Trophoblast cell (in vitro differentiated cells and primary cell): ENCODE measurements around the gene E2F7. TPM values are rescaled to one million over a fixed set of nuclear protein-coding genes. Genes with fewer than 3 reads are reported as not detected.

Source experiments
- DNase-seq, 2 donors: peaks; one replicate each; pipeline ENCODE4 v3.0.0-alpha.2; 2016
- H2AFZ ChIP-seq: 2 replicates; pipeline ENCODE4 v1.6.1; 2013; ENCODE audit warnings: low read length, moderate library complexity, mild to moderate bottlenecking; ENCODE audit not compliant: insufficient read depth, poor library complexity
- H2AK5ac ChIP-seq: 2 replicates; pipeline ENCODE4 v1.6.1; 2013; ENCODE audit warnings: mild to moderate bottlenecking, low read length
- H2BK120ac ChIP-seq: 2 replicates; pipeline ENCODE4 v1.6.1; 2013; ENCODE audit warnings: low read length, mild to moderate bottlenecking, moderate library complexity; ENCODE audit not compliant: insufficient read depth, poor library complexity
- H2BK12ac ChIP-seq: 2 replicates; pipeline ENCODE4 v1.6.1; 2013; ENCODE audit warnings: mild to moderate bottlenecking, low read length, moderate library complexity
- H2BK5ac ChIP-seq: 2 replicates; pipeline ENCODE4 v1.6.1; 2013; ENCODE audit warnings: low read length, low read depth, moderate library complexity, mild to moderate bottlenecking; ENCODE audit not compliant: poor library complexity
- H3K14ac ChIP-seq: 2 replicates; pipeline ENCODE4 v1.6.1; 2013; ENCODE audit warnings: mild to moderate bottlenecking, low read length
- H3K18ac ChIP-seq: 2 replicates; pipeline ENCODE4 v1.6.1; 2013; ENCODE audit warnings: mild to moderate bottlenecking, low read length
- H3K23ac ChIP-seq: 2 replicates; pipeline ENCODE4 v1.6.1; 2013; ENCODE audit warnings: low read length
- H3K27ac ChIP-seq: 2 replicates; pipeline ENCODE4 v1.5.1; 2013; ENCODE audit warnings: low read depth, mild to moderate bottlenecking, inconsistent platforms, low read length, moderate library complexity
- H3K27me3 ChIP-seq: 2 replicates; pipeline ENCODE4 v1.6.1; 2013; ENCODE audit warnings: inconsistent platforms, mild to moderate bottlenecking, low read length, moderate library complexity; ENCODE audit not compliant: insufficient read depth
- H3K36me3 ChIP-seq, 2 experiments: 1 replicate in 1 of 2; 2 replicates in 1 of 2; pipeline ENCODE4 v1.6.1; 2013; ENCODE audit warnings: low read length in 2 of 2, mild to moderate bottlenecking in 2 of 2, moderate library complexity in 1 of 2; ENCODE audit not compliant: insufficient read depth in 2 of 2, control insufficient read depth in 1 of 2
- H3K4ac ChIP-seq: 2 replicates; pipeline ENCODE4 v1.6.1; 2013; ENCODE audit warnings: low read depth, mild to moderate bottlenecking, low read length, moderate library complexity
- H3K4me1 ChIP-seq, 2 experiments: 1 replicate in 1 of 2; 2 replicates in 1 of 2; pipeline ENCODE4 v1.6.1; 2013; ENCODE audit warnings: low read length in 2 of 2, mild to moderate bottlenecking in 2 of 2, moderate library complexity in 1 of 2; ENCODE audit not compliant: insufficient read depth in 2 of 2, control insufficient read depth in 1 of 2
- H3K4me2 ChIP-seq: 2 replicates; pipeline ENCODE4 v1.6.1; 2013; ENCODE audit warnings: inconsistent platforms, mild to moderate bottlenecking, low read length, moderate library complexity
- H3K4me3 ChIP-seq: 2 replicates; pipeline ENCODE4 v1.5.1; 2013; ENCODE audit warnings: mild to moderate bottlenecking, low read depth, low read length, inconsistent platforms
- H3K79me1 ChIP-seq: one replicate; pipeline ENCODE4 v1.6.1; 2013; ENCODE audit warnings: low read length
- H3K79me2 ChIP-seq: 2 replicates; pipeline ENCODE4 v1.6.1; 2013; ENCODE audit warnings: low read length, mild to moderate bottlenecking; ENCODE audit not compliant: control insufficient read depth, insufficient read depth, poor library complexity
- H3K9ac ChIP-seq: 2 replicates; pipeline ENCODE4 v1.6.1; 2013; ENCODE audit warnings: mild to moderate bottlenecking, low read length
- H3K9me3 ChIP-seq: 2 replicates; pipeline ENCODE4 v1.6.1; 2013; ENCODE audit warnings: low read depth, mild to moderate bottlenecking, control low read depth, inconsistent platforms, low read length; ENCODE audit not compliant: insufficient read depth
- H4K12ac ChIP-seq: 2 replicates; pipeline ENCODE4 v1.6.1; 2013; ENCODE audit warnings: low read depth, mild to moderate bottlenecking, low read length, moderate library complexity
- H4K8ac ChIP-seq: 2 replicates; pipeline ENCODE4 v1.6.1; 2013; ENCODE audit warnings: low read depth, mild to moderate bottlenecking, low read length, moderate library complexity
- H4K91ac ChIP-seq: one replicate; pipeline ENCODE4 v1.6.1; 2013; ENCODE audit warnings: low read depth, mild to moderate bottlenecking, low read length, moderate library complexity
- WGBS: extraction: QIAGEN DNeasy Blood & Tissue Kit; methylation state at CpG from one replicate; pipeline ENCODE4 v1.1.7; 2013; ENCODE audit warnings: missing lambda C conversion rate; ENCODE audit not compliant: insufficient read length, insufficient coverage; ENCODE audit errors: extremely low coverage; 5-methylcytosine and 5-hydroxymethylcytosine counted together
- polyA plus RNA-seq: library from polyadenylated mRNA; stranded (reverse); fragments of 200-250 nt; gene quantifications from 2 replicates; pipeline ENCODE4 v1.2.3, GENCODE V29; 2013

The E2F7 gene, protein sequence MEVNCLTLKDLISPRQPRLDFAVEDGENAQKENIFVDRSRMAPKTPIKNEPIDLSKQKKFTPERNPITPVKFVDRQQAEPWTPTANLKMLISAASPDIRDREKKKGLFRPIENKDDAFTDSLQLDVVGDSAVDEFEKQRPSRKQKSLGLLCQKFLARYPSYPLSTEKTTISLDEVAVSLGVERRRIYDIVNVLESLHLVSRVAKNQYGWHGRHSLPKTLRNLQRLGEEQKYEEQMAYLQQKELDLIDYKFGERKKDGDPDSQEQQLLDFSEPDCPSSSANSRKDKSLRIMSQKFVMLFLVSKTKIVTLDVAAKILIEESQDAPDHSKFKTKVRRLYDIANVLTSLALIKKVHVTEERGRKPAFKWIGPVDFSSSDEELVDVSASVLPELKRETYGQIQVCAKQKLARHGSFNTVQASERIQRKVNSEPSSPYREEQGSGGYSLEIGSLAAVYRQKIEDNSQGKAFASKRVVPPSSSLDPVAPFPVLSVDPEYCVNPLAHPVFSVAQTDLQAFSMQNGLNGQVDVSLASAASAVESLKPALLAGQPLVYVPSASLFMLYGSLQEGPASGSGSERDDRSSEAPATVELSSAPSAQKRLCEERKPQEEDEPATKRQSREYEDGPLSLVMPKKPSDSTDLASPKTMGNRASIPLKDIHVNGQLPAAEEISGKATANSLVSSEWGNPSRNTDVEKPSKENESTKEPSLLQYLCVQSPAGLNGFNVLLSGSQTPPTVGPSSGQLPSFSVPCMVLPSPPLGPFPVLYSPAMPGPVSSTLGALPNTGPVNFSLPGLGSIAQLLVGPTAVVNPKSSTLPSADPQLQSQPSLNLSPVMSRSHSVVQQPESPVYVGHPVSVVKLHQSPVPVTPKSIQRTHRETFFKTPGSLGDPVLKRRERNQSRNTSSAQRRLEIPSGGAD
- polyA plus RNA-seq: 4.8 and 5.1 TPM in 2 replicates

DNA sequence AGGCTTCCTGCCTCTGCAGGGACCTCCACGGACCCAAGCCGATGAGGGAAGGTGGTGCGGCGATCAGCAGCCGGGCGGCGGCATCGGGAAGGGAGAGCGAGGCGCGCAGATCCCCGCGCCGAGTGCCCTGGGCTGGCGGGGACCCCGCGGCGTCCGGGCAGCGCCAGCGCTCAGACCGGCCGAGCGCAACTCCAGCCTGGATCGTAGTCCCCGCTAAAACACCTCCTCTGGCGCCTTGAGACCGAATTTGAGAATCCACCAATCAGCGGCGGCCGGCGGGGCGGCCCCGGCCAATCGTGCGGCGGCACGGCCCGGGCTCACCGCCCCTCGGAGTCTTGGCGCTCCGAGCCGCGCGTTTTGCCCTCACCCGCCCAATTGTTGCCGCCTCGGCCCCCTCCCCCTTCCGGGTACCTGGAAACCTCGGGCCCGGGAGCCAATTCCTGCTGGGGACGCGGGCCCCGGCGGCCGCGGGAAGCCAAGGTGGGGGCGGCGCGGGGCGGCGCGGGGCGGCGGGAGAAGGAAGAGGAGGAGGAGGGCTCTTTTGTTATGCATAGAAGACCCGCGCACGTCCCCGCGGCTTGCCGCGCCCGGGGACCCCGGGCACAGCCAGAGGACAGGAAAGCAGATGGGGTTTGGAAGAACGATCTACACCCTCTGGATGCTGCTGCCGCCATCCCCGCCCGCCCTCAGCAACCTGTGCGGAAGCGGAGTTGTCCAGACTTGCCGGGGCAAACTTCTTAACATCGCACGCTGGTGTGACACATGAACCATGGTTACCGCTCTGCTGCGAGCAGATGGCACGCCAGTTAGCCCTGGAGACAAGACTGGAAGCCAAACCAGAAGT is at the start of gene E2F7:
E2F7 (minus strand) TSS at position 209 of the 844 bp plus-strand sequence. CDS start 934 bp downstream, outside the sequence.
- no peak within 1 kb of the TSS for H3K4ac ChIP-seq
- peak within 1 kb of the TSS; percentile 79 for H3K14ac ChIP-seq
- peak within 1 kb of the TSS; percentile 84 for H2BK120ac ChIP-seq
- peak within 1 kb of the TSS; percentile 79 for H2AFZ ChIP-seq
- peaks cover 6% of the 10 kb centered on the region for H3K79me1 ChIP-seq
- H3K18ac ChIP-seq: peak within 1 kb of the TSS; percentile 76
- H3K9ac ChIP-seq: peak within 1 kb of the TSS; percentile 68
- peak within 1 kb of the TSS; percentile 77 for H4K12ac ChIP-seq
- DNase-seq: peak; percentile 84 to 94
- no peak within 1 kb of the TSS for H3K23ac ChIP-seq
- no peaks in the 10 kb centered on the region for H3K4me1 ChIP-seq
- peaks cover 1% of the 10 kb centered on the region for H3K9me3 ChIP-seq
- peaks cover 2% of the 10 kb centered on the region for H3K79me2 ChIP-seq
- H4K8ac ChIP-seq: peak within 1 kb of the TSS; percentile 88
- peak within 1 kb of the TSS; percentile 84 for H3K4me3 ChIP-seq
- H4K91ac ChIP-seq: no peak within 1 kb of the TSS
- peaks cover 0 to 2% of the 10 kb centered on the region in 2 experiments for H3K36me3 ChIP-seq
- no CpG with 5 or more reads among the region's 87 CpGs for WGBS
- H3K27me3 ChIP-seq: no peaks in the 10 kb centered on the region
- H2AK5ac ChIP-seq: no peak within 1 kb of the TSS
- peak within 1 kb of the TSS; percentile 78 for H3K27ac ChIP-seq
- H2BK12ac ChIP-seq: peak within 1 kb of the TSS; percentile 52
- peak within 1 kb of the TSS; percentile 100 for H3K4me2 ChIP-seq
- peak within 1 kb of the TSS; percentile 69 for H2BK5ac ChIP-seq

DNA sequence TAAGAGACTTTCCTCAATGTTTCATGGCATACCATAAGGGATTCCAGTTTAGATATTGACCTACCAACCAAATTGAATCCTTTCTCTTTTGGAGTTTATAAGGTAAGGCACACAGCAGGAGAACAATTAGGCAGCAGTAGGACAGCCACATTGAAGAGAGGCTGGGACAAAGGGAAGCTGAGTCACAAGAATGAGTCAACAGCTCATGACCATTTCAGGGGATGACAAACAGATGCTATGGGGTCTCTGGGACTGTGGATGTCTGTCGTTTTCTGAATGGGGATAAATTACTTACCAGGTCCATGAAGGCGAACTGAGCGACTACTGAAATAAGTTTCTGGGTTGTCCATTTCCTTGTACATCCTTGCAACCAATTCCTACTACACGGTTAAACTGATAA is 48.6 kb upstream of the E2F7 start:
- Histone ChIP-seq H3K23ac (no peak overlapping the region), H3K4ac (no peak overlapping the region), H3K4me2 (no peak overlapping the region), H2BK120ac (no peak overlapping the region), H3K27ac (no peak overlapping the region), H3K36me3 (no peaks in the 10 kb centered on the region), H2AK5ac (no peak overlapping the region), H3K79me2 (no peaks in the 10 kb centered on the region), H3K4me1 (no peaks in the 10 kb centered on the region), H3K9me3 (no peaks in the 10 kb centered on the region), H3K4me3 (no peak overlapping the region), H3K18ac (no peak overlapping the region), H2BK12ac (no peak overlapping the region), H4K91ac (no peak overlapping the region), H2AFZ (no peak overlapping the region), H3K9ac (no peak overlapping the region), H3K14ac (no peak overlapping the region), H2BK5ac (no peak overlapping the region), H4K8ac (no peak overlapping the region), H3K79me1 (no peaks in the 10 kb centered on the region), H4K12ac (no peak overlapping the region), H3K27me3 (no peaks in the 10 kb centered on the region)
- WGBS: no CpG with 5 or more reads among the region's 4 CpGs
- no peak for DNase-seq

DNA sequence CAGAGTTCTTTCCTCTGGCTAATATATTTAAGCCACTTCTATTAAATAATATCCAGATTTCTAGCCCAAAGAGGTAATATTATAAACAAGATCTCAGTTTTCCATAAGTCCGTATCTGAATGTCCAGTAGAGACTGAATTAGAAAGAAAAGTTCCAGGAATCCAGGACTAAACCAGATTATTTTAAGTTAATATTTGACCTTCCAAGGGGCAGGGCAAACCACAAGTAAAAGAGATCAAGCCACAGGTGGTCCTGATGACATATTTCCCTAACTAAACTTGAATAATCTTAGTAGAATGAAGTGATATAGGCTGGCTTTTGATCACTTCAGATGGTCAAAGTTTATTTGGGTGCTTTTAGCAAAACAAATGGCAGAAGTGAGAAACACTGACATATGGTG is 43.3 kb upstream of the E2F7 start:
- H3K23ac ChIP-seq: no peak overlapping the region
- no peak overlapping the region for H4K12ac ChIP-seq
- H3K36me3 ChIP-seq: no peaks in the 10 kb centered on the region
- no peaks in the 10 kb centered on the region for H3K79me1 ChIP-seq
- H3K27me3 ChIP-seq: no peaks in the 10 kb centered on the region
- no peak overlapping the region for H3K9ac ChIP-seq
- H4K91ac ChIP-seq: no peak overlapping the region
- no peaks in the 10 kb centered on the region for H3K4me1 ChIP-seq
- no peak overlapping the region for H3K4me2 ChIP-seq
- no peak overlapping the region for H2BK12ac ChIP-seq
- no peak overlapping the region for H3K27ac ChIP-seq
- no CpG with 5 or more reads among the region's 1 CpG for WGBS
- no peak overlapping the region for H3K4ac ChIP-seq
- H4K8ac ChIP-seq: no peak overlapping the region
- no peak overlapping the region for H3K14ac ChIP-seq
- DNase-seq: no peak
- no peak overlapping the region for H3K18ac ChIP-seq
- no peak overlapping the region for H2AK5ac ChIP-seq
- no peak overlapping the region for H2AFZ ChIP-seq
- H2BK120ac ChIP-seq: no peak overlapping the region
- H3K4me3 ChIP-seq: no peak overlapping the region
- H2BK5ac ChIP-seq: no peak overlapping the region
- H3K9me3 ChIP-seq: no peaks in the 10 kb centered on the region
- no peaks in the 10 kb centered on the region for H3K79me2 ChIP-seq

DNA sequence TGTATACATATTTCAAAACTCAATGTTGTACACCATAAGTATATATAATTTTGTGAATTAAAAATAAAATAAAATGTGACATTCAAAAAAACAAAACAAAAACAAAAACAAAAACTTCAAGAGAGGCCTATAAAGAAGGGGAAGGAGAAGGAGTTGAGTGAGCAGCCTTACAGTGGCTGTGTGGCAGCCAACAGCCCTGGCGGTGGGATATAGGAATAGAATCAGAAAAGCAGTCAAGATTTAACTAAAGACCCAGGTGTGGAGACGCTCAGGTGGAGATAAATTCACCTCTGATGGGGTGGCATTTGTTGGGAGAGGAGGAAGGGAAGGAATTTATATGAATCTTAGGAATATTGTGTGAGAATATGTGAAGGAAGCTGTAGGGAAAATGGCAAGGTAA is 41.8 kb upstream of the E2F7 start:
- no peak overlapping the region for H2AK5ac ChIP-seq
- H3K4ac ChIP-seq: no peak overlapping the region
- H3K79me1 ChIP-seq: no peaks in the 10 kb centered on the region
- H2BK5ac ChIP-seq: no peak overlapping the region
- no peak overlapping the region for H3K9ac ChIP-seq
- H3K36me3 ChIP-seq: no peaks in the 10 kb centered on the region
- H2BK120ac ChIP-seq: no peak overlapping the region
- H3K23ac ChIP-seq: no peak overlapping the region
- H2AFZ ChIP-seq: no peak overlapping the region
- DNase-seq: no peak
- H4K8ac ChIP-seq: no peak overlapping the region
- no peak overlapping the region for H4K91ac ChIP-seq
- no peaks in the 10 kb centered on the region for H3K4me1 ChIP-seq
- H3K4me2 ChIP-seq: no peak overlapping the region
- no CpG with 5 or more reads among the region's 2 CpGs for WGBS
- no peak overlapping the region for H3K14ac ChIP-seq
- no peak overlapping the region for H3K27ac ChIP-seq
- no peak overlapping the region for H3K18ac ChIP-seq
- H2BK12ac ChIP-seq: no peak overlapping the region
- no peak overlapping the region for H3K4me3 ChIP-seq
- no peak overlapping the region for H4K12ac ChIP-seq
- H3K9me3 ChIP-seq: no peaks in the 10 kb centered on the region
- no peaks in the 10 kb centered on the region for H3K27me3 ChIP-seq
- no peaks in the 10 kb centered on the region for H3K79me2 ChIP-seq
